Glomerular visceral epithelial cell (primary cell): ENCODE data around the gene HPSE2.
"Not testable (repeated sequence)": the region's sequence is repeated elsewhere in the genome, so short reads cannot be mapped to it uniquely, and the experiment has no call there.

Experiments
- DNase-seq: peaks from one replicate; pipeline ENCODE4 v3.0.0-alpha.2; 2016; ENCODE audit errors: extremely low spot score

HPSE2 gene

DNA sequence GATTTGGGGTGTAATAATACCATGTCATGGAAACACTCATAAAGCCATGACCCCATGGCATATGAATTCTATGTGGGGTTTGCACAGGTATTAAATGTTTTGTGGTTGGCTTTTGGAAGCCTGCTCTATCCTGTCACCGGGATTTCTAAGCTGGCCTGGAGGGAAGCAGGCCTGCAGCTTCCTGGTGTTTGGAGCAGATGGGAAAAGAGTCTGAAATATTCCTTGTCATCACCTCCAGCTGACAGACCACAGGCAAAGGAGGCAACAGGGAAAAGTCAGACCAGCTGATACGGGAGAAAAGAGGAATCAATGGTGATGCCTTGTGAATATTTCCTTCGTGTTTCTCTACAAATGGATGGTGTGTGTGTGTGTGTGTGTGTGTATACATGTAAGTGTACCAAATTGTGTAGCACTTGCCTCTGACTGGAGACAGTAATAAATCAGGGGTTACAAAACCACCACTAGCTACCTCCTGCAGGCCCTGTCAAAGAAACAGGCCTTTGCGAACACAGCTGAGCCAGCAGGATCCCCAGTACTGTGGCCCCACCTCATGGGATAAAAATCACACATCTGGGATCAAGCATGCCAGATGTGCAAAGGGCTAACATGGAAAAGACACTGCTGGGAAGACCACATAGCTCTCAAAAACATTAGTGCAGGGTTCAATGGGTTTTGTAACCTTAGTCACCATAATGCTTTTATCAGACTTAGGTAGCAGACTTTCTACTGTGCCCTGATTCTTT lies 668.1 kb downstream of the HPSE2 start:
- no peak for DNase-seq

DNA sequence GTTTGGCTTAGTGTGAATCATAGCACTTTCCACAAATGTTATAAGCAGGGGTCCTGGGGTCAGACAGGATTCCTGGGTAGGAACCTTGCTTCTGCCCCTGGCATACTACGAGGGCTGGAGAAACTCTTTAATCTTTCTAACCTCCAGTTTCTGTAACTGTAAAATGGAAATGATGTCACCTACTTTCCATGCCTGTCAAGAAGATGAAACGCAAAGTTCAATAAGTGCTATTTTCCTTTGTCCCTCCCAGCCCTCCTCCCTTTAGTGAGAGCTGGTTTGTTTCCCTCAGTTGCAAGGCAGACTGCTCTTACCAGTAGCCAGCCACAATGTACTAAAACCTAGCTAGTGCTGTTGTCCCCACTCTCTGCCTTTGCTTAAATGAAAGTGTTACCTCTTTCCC lies 671.8 kb downstream of the HPSE2 start:
- DNase-seq = no peak

DNA sequence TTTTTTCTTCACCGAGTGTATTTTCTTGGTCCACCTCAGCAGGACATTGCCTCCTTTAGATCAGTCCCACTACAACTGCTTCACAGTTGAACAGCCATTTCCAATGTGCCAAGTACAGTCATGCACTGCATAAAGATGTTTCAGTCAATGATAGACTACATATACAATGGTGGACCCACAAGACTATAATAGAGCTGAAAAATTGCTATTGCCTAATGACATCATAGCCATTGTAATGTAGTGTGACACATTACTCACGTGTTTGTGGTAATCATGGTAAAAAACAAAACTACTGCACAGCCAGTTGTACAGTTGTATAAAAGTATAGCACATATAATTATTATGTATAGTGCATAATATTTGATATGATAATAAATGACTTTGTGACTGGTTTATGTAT lies 675.1 kb downstream of the HPSE2 start:
- DNase-seq = no peak

DNA sequence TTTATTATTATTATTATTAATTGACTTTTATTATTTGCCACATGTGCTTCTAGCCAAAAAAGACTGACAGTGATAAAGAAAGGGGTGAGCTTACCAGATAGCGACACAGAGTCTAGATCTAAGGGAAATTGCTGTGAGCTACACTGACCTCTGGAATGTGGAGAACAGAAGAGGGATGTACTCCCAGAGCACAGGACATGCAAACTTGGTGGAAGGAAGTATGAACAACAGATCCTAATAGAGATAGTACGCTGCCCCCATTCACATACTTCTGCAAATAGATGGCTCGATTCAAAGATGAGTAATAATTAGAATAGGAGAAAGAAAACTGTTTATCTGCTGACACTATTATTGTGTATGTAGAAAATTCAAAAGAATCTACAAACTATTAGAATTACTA lies 679.6 kb downstream of the HPSE2 start:
- DNase-seq = no peak

DNA sequence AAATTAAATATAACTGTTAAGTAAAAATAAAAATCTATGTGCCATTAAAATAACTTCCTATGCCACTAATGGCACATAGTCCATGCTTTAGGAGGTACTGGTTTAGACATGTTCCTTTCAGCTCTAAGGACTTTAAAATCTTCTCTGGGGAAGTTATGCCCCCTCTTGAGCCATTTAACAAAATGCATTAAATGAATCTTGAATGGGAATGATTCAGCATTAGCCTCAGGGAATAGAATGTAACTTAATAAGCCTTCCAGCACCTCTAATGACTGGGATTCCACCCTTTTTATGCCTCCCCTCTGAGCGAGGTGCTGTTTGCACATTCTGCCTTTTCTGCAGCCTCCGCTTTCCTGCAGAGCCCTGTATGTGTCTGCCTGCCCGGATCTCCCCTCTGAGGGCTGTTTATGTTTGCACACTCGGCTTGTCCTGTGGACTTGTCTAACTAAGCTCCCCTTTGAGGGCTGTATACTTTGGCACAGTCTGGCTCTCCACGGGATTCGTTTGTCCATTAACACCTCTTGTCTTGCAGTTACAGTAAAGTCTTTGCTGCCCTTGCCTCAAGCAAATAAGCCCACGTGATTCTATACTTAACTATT lies 680.5 kb downstream of the HPSE2 start:
- no peak for DNase-seq

DNA sequence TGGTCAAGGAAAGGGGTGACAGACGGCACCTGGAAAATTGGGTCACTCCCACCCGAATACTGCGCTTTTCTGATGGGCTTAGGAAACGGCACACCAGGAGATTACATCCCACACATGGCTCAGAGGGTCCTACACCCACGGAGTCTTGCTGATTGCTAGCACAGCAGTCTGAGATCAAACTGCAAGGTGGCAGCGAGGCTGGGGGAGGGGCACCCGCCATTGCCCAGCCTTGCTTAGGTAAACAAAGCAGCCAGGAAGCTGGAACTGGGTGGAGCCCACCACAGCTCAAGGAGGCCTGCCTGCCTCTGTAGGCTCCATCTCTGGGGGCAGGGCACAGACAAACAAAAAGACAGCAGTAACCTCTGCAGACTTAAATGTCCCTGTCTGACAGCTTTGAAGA lies 694.1 kb downstream of the HPSE2 start:
- DNase-seq = not testable (repeated sequence)

DNA sequence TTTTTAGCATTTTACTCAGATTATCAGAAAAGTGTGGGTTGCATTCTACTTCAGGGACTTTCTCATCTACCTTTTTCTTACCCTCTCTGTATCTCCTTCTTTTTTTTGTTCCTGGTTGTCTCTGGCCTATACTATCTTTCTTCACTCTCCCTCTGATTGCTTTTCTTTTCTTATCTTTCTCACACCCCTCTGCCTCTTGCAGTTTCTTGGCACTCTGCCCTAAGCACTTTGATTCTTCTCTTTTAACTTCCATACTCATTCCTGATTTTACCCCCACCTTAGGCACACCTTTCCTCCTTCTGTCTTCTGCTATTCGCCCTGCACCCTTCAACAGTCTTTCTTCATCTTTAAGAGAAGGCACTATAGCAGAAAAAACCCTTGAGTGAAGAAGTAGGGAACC lies 696.1 kb downstream of the HPSE2 start:
- no peak for DNase-seq

DNA sequence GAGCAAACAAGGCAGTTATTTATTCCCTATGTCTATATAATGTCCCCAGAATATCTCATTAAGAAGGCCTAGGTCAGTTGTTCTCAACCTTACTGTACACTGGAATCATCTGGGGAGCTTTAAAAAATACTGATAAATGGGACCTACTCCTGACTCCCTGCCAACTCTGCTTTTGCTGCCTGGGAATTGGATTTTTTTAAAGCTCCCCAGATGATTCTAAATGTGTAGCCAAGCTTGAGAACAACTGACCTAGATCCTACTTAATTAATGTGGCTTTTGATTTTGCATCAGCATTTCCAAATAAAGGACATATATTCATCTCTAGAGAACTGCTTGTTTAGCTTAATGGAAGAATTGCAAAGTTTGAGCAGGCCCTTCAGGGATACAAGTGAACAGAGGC lies 697.2 kb downstream of the HPSE2 start:
- DNase-seq = no peak

DNA sequence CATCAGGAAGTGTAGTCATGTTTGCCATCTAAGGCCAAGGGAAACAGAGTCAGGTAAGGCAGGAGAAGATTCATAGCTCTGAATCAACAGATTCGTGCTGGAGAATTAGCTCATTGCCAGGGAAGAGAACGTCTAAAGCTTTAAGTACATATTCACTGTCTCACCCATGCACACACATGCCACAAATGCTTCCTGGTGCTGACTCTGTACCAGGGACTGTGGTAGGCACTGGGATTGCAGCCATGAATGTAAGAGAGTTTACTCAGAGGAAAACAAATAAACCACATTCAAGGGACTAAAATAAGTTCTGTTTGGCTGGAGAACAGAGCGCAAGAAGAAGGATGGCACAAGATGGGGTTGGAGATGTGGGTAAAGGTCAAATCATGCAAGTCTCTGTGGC lies 699.1 kb downstream of the HPSE2 start:
- DNase-seq = no peak

DNA sequence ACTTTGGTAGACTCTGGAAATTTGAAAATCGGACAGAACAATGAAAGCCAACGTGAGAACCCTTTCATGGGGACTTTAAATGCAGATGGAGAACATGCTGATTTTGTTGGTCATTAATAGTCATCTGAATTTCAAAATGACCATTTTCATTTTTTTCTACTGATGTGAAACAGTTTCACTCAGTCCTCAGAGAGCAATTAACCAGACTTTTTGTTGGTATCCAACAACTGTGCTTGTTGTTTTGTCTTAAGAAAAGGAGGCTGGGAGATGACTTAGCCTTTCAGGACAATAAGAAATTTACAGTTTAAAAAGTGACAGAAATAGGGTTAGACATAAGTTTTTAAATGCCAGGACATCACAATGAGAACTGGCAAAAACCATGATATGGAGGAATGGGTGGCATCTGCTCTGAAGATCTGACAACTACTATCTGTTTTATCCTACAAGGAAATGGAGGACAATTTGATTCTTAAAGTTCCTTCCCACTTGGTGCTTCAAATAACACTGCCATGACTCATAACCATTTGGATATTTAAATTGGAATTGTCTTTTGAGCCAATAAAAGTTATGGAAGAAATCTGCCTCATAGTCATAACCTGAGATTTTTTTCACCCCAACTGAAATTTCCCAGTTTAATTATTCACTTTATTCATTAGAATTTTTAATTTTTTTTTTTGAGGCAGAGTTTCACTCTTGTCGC lies 701.8 kb downstream of the HPSE2 start:
- no peak for DNase-seq

DNA sequence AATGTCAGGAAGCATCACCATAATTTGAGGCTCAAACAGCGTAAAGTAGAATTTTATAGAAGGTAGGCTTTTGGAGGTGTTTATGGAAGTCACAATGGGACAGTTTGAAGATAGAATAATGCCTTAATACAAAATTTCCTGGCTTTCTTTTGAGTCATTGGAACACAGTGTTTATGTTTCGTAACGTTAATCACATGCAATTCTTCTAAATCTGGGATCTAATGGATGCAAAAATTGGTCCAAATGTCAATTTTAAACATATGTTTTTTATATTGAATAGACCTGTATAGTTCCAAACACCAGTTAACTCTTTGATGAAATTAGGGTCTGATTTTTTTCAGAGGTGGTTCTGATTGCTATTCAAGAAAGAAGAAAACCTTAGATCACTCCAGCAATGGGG lies 702.4 kb downstream of the HPSE2 start:
- no peak for DNase-seq

DNA sequence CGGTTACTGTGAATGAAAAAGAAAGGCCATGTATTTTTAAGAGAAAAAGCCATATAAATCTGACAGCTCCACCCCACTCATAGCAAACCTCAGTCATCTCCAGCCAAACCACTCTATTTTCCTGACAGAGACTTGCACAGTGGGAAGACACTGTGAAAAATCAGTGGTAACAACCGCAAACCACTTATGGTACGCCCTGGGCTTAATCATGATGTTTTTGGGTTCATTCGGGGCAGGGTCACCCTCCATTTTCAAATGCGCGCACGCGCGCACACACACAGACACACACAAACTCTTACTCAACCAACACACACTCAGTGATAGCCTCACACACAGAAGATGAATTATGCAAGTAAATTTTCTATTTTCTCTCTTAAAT lies 706.9 kb downstream of the HPSE2 start:
- DNase-seq = no peak

DNA sequence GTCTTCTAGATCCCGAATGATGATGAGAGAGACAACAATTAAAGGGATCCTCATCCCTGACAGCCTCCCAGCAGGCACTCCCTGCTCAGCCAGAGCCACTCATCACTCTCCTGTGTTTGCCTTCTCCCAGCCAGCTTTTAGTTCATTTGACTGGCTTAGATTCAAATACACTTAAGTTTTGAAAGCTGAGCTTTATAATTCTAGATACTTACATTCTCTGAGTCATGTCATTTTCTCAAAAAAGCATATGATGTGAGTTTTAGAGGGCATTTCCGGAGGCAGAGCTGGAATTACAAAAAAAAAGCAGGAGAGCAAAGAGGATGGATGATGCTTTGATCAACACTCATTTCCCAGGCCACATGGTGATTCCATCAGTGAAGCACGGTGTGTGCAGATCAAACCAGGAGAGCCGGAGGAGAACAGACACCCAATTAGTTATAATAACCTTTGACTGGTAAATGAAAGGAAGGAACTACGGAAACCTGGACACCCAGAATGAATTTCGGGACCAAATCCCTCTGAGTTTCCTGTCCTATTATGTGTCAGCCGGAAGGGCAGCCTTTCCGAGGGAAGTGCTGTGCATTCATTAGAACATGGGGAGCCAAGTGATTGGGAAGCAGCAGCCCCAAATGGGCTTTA lies 707.4 kb downstream of the HPSE2 start:
- DNase-seq = no peak

DNA sequence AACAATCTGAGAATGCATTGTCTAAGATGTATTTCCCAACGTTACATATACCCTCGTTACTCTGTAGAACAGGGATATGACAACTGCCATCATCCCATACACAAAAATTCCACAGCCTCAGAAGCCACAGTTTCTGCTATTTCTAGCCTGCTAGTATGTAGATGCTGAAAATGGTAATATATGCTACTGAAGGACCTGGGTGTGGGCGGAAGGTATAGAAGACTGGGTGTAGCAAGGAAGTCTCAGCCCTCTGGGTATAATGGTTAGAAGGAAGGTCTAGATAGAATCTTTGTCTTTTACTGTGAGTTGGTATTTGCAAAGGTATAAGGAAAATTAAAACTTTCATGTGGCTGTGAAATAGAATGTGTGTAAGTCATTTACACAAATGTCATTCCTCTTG lies 709.7 kb downstream of the HPSE2 start:
- no peak for DNase-seq

DNA sequence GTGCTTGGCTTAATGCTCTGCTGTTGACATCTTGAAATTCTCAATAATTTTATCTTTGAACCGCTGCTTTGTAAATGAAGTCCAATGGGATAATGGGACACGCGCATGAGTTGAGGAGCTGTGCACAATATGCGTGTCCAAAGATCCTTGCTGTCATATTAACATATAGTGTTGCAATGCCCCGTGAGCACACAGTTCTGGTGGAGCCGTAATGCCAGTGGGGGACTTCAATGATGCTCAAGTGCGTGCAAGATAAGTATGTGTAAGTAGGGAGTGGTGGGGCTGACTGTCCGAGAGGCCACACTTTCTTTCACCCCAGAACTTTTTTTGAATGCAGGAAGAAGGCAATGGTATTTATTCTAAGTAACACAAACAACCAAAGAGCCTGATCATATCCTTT lies 711.5 kb downstream of the HPSE2 start:
- no peak for DNase-seq

DNA sequence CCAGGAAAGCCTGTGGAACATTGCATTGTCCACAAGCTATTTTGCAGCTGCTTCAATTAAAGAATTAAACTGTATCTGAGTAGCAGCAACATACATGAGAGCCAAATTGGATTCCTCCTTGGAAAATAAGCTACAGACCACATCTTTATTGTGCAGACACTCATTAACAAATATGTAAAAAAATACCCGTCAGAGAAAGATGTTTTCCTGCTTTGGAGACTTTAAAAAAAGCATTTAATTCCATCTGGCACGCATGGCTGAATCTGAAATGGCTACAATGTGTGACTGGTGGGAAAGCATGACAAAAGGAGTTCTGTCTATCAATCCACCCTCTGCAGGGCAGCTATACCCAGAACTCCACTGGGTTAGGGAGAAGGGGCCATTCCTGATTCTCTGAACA lies 715.8 kb downstream of the HPSE2 start:
- no peak for DNase-seq

DNA sequence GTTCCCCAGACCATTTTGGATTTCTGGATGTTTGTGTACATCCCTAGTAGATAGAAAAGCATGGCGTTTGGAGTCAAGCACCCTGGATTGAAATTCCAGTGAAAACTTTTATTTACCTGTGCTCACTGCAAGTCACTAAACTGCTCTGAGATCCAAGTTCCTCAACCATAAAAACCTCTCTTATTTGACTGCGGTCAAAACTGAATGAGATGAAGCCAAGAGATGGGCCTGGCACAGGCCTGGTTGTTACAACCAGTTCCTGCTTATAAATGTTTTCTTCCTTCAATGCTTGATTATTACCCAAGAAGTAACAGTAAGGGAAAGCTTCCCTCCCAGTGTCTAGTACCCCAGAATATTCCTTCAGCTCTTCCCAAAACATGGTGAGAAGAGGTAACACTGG lies 718.0 kb downstream of the HPSE2 start:
- DNase-seq = no peak

DNA sequence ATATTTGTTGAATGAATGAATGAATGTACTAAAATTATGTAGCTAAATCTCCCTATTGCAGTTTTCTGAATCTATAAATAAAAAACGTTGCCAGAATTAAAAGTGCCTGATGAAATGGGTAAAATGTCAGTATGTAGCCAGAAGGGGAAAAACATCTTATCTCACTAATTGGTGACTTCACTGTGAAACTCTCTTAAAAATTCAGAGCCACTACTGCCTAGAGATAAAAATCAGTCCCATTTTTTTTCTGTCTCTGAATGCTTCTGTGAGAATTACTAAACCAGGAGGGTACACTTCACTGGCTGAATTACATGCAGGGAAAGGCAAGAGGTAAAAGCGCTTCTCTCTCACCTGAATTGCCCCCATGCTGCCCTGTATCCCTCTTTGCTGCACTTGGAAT lies 719.3 kb downstream of the HPSE2 start:
- DNase-seq = no peak

DNA sequence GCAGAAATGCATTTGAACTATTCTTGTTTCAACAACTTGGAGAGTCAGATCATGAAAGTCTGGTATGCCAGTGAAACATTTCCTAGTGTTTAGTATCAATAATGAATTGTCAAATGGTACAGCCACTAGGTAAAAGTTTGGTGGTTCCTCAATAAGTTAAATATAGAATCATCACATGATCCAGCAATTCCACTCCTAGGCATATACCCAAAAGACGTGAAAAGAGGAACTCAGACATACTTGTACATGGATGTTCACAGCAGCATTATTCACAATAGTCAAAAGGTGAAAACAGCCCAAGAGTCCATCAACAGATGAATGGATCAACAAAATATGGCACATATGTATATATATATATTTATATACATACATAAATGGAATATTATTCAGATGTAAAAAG lies 721.9 kb downstream of the HPSE2 start:
- no peak for DNase-seq

DNA sequence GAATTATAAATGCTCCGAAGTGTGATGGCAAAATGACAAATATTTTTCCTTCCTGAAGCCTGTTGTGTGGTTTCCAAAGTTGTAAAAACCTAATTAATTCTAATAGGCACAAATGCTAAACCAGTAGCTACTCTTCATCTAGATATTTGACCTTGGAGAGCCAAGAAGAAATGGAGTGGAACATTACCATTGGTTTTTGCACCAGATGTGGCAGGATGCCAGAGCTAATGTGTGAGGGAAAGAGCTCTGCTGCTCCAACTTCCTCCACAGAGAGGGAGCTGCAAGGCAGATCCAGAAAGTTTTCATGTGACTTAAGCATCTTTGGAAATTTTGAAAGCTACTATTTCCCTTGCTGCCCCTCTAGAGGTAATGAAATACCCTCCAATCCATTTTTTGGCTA lies 723.8 kb downstream of the HPSE2 start:
- DNase-seq = no peak

DNA sequence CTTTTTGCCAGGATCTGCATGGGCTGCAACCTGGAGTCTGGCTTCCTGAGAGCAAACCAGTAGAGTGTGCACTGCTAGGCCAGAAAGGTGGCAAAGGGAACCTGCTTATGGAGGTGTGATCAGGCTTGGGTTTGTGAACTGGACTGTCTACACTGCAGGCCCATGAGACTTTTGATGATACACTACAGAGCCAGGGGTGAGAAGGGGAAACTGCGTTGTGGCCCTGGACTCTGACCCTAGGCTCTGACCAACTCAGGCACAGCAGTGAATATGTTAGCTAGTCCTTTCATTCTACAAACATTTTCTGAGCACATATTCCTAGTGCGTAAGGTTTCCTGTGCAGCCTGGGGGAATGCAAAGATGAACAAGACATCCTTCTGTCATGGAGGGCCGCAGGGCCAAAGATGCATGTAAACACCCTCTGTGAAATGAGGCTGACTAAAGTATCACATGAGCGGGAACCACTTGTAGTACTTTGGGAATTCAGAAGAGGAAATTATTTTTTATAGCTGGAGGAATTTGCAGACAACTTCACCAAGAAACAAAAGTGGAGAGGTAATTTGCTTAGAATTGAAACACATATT lies 725.1 kb downstream of the HPSE2 start:
- DNase-seq = no peak

DNA sequence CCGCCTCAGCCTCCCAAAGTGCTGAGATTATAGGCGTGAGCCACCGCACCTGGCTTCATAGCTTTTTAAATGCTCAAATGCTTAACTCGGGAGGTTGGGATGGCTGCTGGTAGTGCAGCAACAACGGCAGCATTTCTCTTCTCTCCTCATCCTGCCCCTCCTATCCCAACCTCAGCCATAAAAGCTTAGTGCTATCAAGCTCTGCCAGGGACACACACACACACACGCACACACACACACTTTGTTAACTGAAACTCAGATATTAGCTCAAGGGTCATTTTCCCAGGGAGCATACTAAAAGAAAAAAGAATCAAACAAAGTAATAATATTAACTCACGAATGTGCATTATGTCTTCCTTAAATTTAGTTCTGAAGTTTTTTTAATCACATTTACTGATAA lies 725.9 kb downstream of the HPSE2 start:
- no peak for DNase-seq

DNA sequence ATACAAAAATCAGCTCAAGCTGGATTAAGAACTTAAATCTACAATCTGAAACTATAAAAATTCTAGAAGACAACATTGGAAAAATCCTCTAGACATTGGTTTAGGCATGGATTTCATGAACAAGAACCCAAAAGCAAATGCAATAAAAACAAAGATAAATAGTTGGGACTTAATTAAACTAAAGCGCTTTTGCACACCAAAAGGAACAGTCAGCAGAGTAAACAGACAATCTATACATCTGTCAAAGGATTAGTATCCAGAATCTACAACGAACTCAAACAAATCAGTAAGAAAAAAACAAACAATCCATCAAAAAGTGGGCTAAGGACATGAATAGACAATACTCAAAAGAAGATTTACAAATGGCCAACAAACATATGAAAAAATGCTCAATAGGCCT lies 733.1 kb downstream of the HPSE2 start:
- not testable (repeated sequence) for DNase-seq
